ENCODE data around the gene DRG2. TPM values are rescaled to one million over a fixed set of nuclear protein-coding genes. Genes with fewer than 3 reads are reported as not detected.

The DRG2 gene
- polyA plus RNA-seq, 1 of the 3 experiments (the other 2 are of a cell fraction), result 39.9 TPM

GRCh38 chr17:18139498-18139897 is 51.8 kb downstream of the DRG2 start:
- no peak overlapping the region for H3K9ac ChIP-seq
- TF ChIP-seq, protein P1, sequence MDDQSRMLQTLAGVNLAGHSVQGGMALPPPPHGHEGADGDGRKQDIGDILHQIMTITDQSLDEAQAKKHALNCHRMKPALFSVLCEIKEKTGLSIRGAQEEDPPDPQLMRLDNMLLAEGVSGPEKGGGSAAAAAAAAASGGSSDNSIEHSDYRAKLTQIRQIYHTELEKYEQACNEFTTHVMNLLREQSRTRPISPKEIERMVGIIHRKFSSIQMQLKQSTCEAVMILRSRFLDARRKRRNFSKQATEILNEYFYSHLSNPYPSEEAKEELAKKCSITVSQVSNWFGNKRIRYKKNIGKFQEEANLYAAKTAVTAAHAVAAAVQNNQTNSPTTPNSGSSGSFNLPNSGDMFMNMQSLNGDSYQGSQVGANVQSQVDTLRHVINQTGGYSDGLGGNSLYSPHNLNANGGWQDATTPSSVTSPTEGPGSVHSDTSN (IDR thresholded peaks at IDR 0.05), result no peak
- TF ChIP-seq, protein P2, sequence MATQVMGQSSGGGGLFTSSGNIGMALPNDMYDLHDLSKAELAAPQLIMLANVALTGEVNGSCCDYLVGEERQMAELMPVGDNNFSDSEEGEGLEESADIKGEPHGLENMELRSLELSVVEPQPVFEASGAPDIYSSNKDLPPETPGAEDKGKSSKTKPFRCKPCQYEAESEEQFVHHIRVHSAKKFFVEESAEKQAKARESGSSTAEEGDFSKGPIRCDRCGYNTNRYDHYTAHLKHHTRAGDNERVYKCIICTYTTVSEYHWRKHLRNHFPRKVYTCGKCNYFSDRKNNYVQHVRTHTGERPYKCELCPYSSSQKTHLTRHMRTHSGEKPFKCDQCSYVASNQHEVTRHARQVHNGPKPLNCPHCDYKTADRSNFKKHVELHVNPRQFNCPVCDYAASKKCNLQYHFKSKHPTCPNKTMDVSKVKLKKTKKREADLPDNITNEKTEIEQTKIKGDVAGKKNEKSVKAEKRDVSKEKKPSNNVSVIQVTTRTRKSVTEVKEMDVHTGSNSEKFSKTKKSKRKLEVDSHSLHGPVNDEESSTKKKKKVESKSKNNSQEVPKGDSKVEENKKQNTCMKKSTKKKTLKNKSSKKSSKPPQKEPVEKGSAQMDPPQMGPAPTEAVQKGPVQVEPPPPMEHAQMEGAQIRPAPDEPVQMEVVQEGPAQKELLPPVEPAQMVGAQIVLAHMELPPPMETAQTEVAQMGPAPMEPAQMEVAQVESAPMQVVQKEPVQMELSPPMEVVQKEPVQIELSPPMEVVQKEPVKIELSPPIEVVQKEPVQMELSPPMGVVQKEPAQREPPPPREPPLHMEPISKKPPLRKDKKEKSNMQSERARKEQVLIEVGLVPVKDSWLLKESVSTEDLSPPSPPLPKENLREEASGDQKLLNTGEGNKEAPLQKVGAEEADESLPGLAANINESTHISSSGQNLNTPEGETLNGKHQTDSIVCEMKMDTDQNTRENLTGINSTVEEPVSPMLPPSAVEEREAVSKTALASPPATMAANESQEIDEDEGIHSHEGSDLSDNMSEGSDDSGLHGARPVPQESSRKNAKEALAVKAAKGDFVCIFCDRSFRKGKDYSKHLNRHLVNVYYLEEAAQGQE (IDR thresholded peaks at IDR 0.05; ENCODE audit: low read depth, low read length), result no peak
- TF ChIP-seq TEAD4 (IDR thresholded peaks at IDR 0.05; ENCODE audit: borderline replicate concordance, insufficient read depth) (no peak), TAF1 (IDR thresholded peaks at IDR 0.05; ENCODE audit: borderline replicate concordance, low read depth, low read length) (no peak), POLR2AphosphoS5 (IDR thresholded peaks at IDR 0.05; ENCODE audit: low read depth, low read length) (no peak), FOSL2 (IDR thresholded peaks at IDR 0.05; ENCODE audit: borderline replicate concordance, low read depth) (no peak), ZBTB33 (IDR thresholded peaks at IDR 0.05; ENCODE audit: borderline replicate concordance, low read depth) (no peak)
- CTCF ChIA-PET, result interaction anchor here (0.7 to 4.3 kb wide), 8 partner anchors 8 to 78 kb away, joined by 3 to 25 read pairs (median 4); no protein-coding TSS in a partner anchor
- H3K9me2 ChIP-seq, result no peaks in the 10 kb centered on the region
- no peak overlapping the region for H2AFZ ChIP-seq (ENCODE audit: low read depth)
- no peaks in the 10 kb centered on the region for H4K20me1 ChIP-seq (ENCODE audit: insufficient read depth)
- H3K4me1 ChIP-seq (ENCODE audit: control insufficient read depth in 1 of 2, insufficient read depth in 2 of 2, low read depth in 1 of 2, low read length in 1 of 2), result peaks cover 0 to 18% of the 10 kb centered on the region in 2 experiments; a peak in 1 of 4 replicates
- no peaks in the 10 kb centered on the region for H3K27me3 ChIP-seq (ENCODE audit: insufficient read depth)
- peaks cover under 1% of the 10 kb centered on the region for H3F3A ChIP-seq (replicated peaks; ENCODE audit: insufficient read depth)
- H3K27ac ChIP-seq (ENCODE audit: low read depth in 2 of 2, low read length in 1 of 2), result no peak overlapping the region
- H3K9me3 ChIP-seq, result no peaks in the 10 kb centered on the region
- DNase-seq, result no peak
- H3K36me3 ChIP-seq (replicated peaks in 1 of 2; ENCODE audit: control insufficient read depth in 1 of 2, insufficient read depth in 2 of 2, low read length in 1 of 2), result no peaks in the 10 kb centered on the region
- no peak overlapping the region for H3K4me2 ChIP-seq
- H3K4me3 ChIP-seq (ENCODE audit: low read depth in 2 of 2, low read length in 1 of 2), result no peak overlapping the region
- POLR2A ChIA-PET, result interaction anchor here (0.6 kb wide), 1 partner anchor 65 kb away, joined by 3 read pairs; no protein-coding TSS in a partner anchor
- H3K79me2 ChIP-seq (ENCODE audit: insufficient read depth), result no peaks in the 10 kb centered on the region
- WGBS (ENCODE audit: low lambda C conversion rate), result 91% methylated on average over 14 of the region's 14 CpGs

DNA sequence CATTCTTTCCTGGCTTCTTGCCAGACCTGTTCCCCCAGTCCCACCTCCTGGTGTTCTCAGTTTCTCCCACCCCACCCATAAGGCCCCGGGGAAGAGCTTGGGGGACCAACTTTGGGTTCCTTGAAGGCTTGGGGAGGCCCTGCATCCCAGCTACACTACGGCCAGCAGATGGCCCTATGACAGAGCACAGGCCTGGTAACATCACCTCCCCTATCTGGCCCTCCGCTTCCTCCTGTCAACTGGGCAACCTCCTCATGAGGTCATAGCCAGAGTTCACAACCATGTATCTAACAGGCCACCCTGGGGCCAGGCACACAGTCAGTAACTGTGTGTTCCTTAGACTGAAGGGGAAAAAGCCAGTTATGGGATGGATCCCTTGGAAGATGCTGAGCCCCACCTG is 52.2 kb downstream of the DRG2 start:
- H3K9me2 ChIP-seq, result no peaks in the 10 kb centered on the region
- POLR2A ChIA-PET, result interaction anchor here (0.6 kb wide), 1 partner anchor 64 kb away, joined by 3 read pairs; no protein-coding TSS in a partner anchor
- H3K9ac ChIP-seq, result no peak overlapping the region
- peaks cover 0 to 18% of the 10 kb centered on the region in 2 experiments; a peak in 1 of 4 replicates for H3K4me1 ChIP-seq (ENCODE audit: control insufficient read depth in 1 of 2, insufficient read depth in 2 of 2, low read depth in 1 of 2, low read length in 1 of 2)
- H3K27ac ChIP-seq (ENCODE audit: low read depth in 2 of 2, low read length in 1 of 2), result no peak overlapping the region
- peak; percentile 68 for DNase-seq
- H2AFZ ChIP-seq (ENCODE audit: low read depth), result no peak overlapping the region
- H3K4me3 ChIP-seq (ENCODE audit: low read depth in 2 of 2, low read length in 1 of 2), result no peak overlapping the region
- no peaks in the 10 kb centered on the region for H4K20me1 ChIP-seq (ENCODE audit: insufficient read depth)
- TF ChIP-seq YY1 (IDR thresholded peaks at IDR 0.05; ENCODE audit: low read depth) (no peak), RAD21 (IDR thresholded peaks at IDR 0.05; ENCODE audit: low read length) (peak; percentile 30), FOXJ3 (CRISPR knock-in tag; IDR thresholded peaks at IDR 0.05) (no peak), USF2 (IDR thresholded peaks at IDR 0.05; ENCODE audit: borderline replicate concordance, low read depth, low read length) (no peak), CTCF (IDR thresholded peaks at IDR 0.05) (peak; percentile 42)
- TF ChIP-seq, protein P1 (IDR thresholded peaks at IDR 0.05), result no peak
- 75% methylated on average over 3 of the region's 3 CpGs for WGBS (ENCODE audit: low lambda C conversion rate)
- no peaks in the 10 kb centered on the region for H3K79me2 ChIP-seq (ENCODE audit: insufficient read depth)
- CTCF ChIA-PET, result interaction anchor here (0.8 to 4.3 kb wide), 13 partner anchors 9 to 92 kb away, joined by 3 to 25 read pairs (median 4); no protein-coding TSS in a partner anchor
- H3K4me2 ChIP-seq, result no peak overlapping the region
- no peaks in the 10 kb centered on the region for H3F3A ChIP-seq (replicated peaks; ENCODE audit: insufficient read depth)
- H3K36me3 ChIP-seq (replicated peaks in 1 of 2; ENCODE audit: control insufficient read depth in 1 of 2, insufficient read depth in 2 of 2, low read length in 1 of 2), result no peaks in the 10 kb centered on the region
- no peaks in the 10 kb centered on the region for H3K27me3 ChIP-seq (ENCODE audit: insufficient read depth)
- H3K9me3 ChIP-seq, result no peaks in the 10 kb centered on the region
